SKM-1 (cell line): ENCODE data around the gene HIF1AN.
A peak's percentile ranks its signal among the peaks of the same experiment; 100 is the strongest.

Source experiments
- DNase-seq: peaks from one replicate; lab custom pipeline; 2025; ENCODE audit not compliant: unreplicated experiment; lab: John Stamatoyannopoulos, UW

Gene HIF1AN

DNA sequence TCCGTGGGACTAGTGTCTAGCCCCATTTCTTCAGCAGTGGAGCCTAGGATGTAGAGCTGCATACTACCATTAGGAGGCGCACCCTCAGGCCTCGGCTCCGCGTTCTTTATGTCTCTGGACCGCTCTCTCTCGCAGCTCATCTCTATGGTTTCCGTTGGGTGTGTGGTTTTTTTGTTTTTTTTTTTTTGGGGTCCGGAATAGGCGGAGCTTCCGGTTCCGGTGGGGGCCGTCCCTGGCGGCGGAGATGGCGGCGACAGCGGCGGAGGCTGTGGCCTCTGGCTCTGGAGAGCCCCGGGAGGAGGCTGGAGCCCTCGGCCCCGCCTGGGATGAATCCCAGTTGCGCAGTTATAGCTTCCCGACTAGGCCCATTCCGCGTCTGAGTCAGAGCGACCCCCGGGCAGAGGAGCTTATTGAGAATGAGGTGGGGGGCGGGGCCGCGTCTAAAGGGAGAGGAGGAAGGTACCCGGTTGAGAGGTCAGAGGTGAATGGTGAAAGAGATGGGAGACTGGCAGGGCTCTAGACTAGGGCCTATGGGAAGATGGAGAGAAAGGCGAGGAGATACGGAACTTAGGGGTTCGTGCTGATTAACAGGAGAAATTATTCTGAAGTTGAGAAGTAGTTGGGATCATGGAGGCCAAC, at the start of gene HIF1AN:
Gene HIF1AN, plus strand, starts transcription at position 229 of the 639 bp plus-strand sequence. Its CDS starts 16 bp downstream, at position 245.
- DNase-seq = peak; percentile 77

- DNase-seq = no peak
Measured at GRCh38 chr10:100487529-100487928, 48.2 kb upstream of the HIF1AN start.

DNA sequence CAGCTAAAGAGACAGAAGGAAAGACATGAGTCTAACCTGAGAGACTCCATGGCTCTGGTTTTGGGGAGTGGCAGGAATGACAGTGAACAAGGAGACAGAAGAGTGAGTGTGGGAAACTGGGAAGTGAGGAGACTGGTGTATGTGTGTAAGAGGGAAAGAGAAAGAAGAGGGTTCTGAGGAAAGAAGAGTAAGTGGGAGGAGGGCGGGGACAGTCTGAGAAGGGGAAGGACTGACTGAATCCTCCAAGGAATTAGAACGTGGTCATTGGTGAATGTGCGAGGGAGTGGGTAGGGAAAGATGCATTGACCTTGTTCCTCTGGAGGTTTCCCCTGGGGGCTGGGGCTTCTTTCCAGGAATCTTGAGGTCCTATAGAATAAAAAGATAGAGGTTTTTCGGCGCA, 46.3 kb upstream of the HIF1AN start:
- DNase-seq = no peak

GRCh38 chr10:100490531-100490930, 45.2 kb upstream of the HIF1AN start:
- no peak for DNase-seq

GRCh38 chr10:100496567-100496966, 39.2 kb upstream of the HIF1AN start:
- no peak for DNase-seq

DNA sequence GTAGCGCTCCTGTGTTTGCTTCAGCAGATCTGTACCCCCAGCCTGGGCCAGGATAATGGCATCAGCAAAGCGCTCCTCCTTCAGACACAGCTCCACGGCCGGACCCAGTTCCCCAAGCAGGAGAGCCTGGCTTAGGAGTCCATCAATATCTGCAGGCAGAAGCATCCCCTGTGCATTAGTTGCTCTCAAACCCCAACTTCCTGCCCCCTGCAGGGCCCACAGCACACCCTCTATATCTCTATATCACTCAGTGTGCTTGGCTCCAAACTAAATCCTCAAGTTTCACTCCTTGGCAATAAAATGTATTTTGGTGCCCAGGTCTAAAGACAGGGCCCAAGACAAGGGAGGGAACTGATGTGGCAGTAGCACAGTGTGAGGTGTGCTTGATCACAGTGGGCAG, 37.7 kb upstream of the HIF1AN start:
- DNase-seq = no peak

GRCh38 chr10:100501423-100501822, 34.3 kb upstream of the HIF1AN start:
- DNase-seq = no peak

GRCh38 chr10:100502926-100503494, 32.7 kb upstream of the HIF1AN start:
- no peak for DNase-seq

DNA sequence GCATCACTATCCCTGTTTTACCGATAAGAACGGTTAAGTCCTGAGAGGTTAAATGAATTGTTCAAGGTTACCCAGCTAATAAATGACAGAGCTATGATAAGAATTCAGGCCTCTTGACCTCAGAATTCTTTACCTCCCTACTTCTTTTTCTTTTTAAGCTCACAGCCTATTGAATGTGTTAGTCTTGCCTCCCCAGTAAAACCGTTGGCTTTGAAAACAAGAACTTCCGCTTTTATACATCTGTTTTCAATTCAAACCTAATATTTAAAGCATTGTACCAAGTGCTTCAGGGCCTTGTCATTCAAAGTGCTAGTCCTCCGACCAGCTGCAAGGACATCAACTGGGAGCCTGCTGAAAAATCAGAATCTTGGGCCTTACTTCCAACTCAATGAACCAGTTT, 31.6 kb upstream of the HIF1AN start:
- DNase-seq = no peak

DNA sequence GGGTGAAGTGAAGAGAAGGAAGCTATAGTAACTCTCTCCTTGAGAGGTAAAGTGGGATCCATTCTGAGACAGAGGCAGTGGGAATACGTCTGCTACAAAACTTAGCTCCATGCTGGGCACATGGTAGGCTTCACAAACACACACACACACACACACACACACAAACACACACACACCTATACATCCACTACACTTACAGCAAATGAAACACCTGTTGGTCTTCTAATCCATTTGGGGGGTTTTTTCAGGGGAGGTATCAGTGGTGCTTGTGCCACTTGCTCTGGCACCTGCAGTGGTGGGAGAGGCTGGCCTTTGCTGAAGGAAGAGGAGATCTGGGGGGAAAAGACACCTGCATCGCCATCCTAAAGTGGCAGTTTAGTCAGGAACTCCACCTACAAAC, 30.6 kb upstream of the HIF1AN start:
- DNase-seq = no peak

DNA sequence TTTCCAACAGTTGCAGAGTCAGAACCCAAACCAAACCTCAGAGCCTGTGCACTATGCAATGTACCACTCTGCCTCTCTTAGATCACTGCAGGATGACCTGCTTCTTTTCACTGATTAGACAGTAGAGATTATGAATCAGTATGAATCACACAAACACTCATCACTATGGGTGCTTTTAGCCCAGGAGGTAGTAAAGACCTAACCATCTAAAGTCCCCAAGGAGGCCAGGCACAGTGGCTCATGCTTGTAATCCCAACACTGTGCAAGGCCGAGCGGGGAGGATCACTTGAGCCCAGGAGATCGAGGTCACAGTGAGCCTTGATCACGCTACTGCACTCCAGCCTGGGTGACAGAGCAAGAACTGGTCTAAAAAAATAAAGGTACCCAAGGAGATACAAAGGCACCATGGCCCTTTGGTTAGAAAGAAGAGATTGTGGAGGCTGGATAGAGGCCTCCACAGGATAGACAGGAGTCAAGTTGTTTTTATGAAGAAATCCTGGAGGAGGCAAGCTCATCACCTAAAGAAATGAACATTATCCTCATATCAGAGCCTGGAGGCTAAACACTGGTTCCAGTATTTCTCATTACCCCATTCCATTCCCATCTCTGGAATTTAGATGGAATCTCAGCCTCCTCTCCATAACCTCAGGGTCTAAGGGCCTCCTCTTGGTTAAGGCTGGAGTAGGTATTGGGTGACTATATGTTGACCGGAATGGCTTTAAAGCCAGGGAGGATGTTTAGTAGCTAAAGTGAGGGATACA, 29.0 kb upstream of the HIF1AN start:
- no peak for DNase-seq

- no peak for DNase-seq
Measured at GRCh38 chr10:100507357-100507732, 28.4 kb upstream of the HIF1AN start.

- DNase-seq = no peak
Measured at GRCh38 chr10:100508266-100508665, 27.5 kb upstream of the HIF1AN start.

- DNase-seq = no peak
Measured at GRCh38 chr10:100508691-100509150, 27.0 kb upstream of the HIF1AN start.

- no peak for DNase-seq
Measured at GRCh38 chr10:100509241-100509840, 26.4 kb upstream of the HIF1AN start.

- DNase-seq = no peak
Measured at GRCh38 chr10:100510533-100511308, 25.0 kb upstream of the HIF1AN start.

GRCh38 chr10:100515612-100516011, 20.1 kb upstream of the HIF1AN start:
- no peak for DNase-seq

- no peak for DNase-seq
Measured at GRCh38 chr10:100516847-100517246, 18.9 kb upstream of the HIF1AN start.

DNA sequence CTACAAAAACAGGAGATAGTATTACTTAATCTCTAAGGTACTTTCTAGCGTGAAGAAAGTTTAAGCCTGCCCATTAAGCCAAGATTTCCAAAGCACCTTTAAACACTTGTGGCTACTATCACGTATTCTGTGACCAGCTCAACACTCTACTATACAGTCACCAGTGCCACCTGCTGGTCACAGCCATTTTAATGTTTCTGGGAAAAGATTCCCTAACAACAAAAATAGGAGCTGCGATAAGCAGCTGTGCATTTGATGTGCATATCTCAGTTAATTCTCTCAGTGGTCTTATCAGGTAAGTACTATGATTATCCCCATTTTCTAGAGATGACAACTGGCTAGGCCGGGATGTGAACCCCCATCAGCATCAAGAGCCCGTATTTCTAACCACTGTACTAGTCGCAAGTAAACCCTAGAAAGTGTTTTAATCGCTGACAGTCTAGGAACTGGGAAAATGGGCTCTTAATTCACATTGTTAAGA, 16.9 kb upstream of the HIF1AN start:
- DNase-seq = peak; percentile 42

GRCh38 chr10:100519311-100520051, 16.3 kb upstream of the HIF1AN start, which contains the start of gene SEC31B:
Gene SEC31B (minus strand): TSS chr10:100519861. CDS start chr10:100516952, 2,909 bp downstream.
- DNase-seq = no peak
